GM18858 (cell line): ENCODE measurements around the gene KIF22.

ENCODE experiments used
- ATAC-seq: cut with Tn5 transposase; IDR thresholded peaks from one replicate; pipeline ENCODE4 v1.9.1; 2021; ENCODE audit not compliant: unreplicated experiment

The KIF22 gene

DNA sequence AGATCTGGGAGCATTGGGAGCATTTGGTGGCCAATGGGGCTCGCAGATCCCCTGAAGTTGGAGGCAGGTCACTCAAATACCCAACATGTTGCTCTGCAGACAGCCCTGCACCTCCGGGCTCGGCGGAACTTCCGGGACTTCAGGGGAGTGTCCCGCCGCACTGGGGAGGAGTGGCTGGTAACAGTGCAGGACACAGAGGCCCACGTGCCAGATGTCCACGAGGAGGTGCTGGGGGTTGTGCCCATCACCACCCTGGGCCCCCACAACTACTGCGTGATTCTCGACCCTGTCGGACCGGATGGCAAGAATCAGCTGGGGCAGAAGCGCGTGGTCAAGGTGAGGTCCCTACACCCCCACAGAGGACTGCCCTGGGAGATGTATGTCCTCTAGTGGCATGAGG lies 46.1 kb downstream of the KIF22 start:
- ATAC-seq: no peak

GRCh38 chr16:29837841-29838240 lies 47.3 kb downstream of the KIF22 start:
- no peak for ATAC-seq

- ATAC-seq: no peak
Observed at GRCh38 chr16:29839822-29840221, 49.3 kb downstream of the KIF22 start.

GRCh38 chr16:29840240-29840639 lies 49.7 kb downstream of the KIF22 start:
- no peak for ATAC-seq

DNA sequence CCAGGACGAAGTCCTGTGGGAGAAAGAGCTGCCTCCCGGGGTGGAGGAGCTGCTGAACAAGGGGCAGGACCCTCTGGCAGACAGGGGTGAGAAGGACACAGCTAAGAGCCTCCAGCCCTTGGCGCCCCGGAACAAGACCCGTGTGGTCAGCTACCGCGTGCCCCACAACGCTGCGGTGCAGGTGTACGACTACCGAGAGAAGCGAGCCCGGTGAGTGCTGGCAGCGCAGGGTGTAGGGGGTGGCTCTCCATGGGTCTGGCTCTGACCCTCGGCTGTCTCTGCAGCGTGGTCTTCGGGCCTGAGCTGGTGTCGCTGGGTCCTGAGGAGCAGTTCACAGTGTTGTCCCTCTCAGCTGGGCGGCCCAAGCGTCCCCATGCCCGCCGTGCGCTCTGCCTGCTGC lies 51.1 kb downstream of the KIF22 start:
- no peak for ATAC-seq

DNA sequence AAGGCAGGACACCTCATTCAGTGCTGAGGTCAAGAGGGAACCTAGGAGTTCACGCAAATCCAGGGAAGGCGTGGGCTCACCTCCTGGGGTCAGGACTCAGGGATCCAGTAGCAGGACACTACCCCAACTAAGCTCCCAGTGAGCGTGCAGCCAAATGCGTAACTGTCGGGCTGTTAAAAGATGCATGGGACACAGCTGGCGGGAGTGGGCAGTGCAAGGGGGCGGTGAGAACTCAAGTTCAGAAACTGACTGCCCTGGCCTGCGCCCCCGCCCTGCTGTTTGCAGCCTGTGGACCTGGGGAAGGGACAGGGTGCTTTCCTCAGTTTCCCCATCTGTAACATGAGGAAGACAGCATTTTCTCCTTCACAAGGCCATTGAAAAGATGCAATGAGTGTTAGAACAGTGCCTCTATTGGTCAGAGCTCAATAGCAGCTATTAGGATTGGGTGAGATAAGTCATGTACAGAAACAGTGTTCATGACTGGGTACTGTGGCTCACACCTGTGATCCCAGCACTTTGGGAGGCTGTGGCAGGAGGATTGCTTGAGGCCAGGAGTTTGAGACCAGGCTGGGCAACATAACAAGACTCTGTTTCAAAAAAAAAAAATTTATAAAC lies 52.3 kb downstream of the KIF22 start:
- ATAC-seq: no peak

- no peak for ATAC-seq
Observed at GRCh38 chr16:29843931-29844330, 53.4 kb downstream of the KIF22 start.

DNA sequence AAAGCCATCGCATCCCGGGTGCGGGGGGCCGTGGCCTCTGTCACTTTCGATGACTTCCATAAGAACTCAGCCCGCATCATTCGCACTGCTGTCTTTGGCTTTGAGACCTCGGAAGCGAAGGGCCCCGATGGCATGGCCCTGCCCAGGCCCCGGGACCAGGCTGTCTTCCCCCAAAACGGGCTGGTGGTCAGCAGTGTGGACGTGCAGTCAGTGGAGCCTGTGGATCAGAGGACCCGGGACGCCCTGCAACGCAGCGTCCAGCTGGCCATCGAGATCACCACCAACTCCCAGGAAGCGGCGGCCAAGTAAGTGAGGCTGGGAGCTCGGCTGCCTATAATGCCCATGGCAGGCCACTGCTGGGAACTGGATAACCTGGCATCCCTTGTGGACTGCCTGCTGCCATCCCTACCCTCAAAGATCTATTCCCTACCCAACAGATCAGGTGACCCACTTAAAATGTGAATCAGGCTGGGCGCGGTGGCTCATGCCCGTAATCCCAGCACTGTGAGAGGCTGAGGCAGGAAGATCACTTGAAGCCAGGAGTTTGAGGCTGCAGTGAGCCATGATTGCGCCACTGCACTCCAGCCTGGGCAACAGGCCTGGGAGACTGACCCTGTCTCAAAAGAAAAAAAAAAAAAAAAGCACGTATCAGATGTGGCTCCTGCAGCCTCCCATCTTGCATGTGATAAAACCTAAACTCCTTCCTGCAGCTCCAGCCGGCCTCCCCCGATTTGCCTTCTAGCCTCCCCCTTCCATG lies 54.2 kb downstream of the KIF22 start:
- no peak for ATAC-seq

DNA sequence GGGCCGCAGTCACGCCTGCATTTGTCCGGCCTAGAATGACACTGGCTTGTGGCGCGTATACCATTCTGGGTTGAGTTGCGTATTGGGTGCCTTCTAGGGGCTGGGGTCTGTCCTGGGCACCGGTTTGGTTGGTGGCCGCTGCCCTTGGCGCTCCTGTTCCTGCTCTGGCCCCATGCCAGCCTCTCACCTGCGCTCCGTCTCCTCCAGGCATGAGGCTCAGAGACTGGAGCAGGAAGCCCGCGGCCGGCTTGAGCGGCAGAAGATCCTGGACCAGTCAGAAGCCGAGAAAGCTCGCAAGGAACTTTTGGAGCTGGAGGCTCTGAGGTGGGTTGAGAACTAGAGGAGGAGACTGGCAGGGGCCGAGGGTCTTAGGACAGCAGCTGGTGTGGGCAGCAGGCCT lies 55.1 kb downstream of the KIF22 start:
- ATAC-seq: no peak

DNA sequence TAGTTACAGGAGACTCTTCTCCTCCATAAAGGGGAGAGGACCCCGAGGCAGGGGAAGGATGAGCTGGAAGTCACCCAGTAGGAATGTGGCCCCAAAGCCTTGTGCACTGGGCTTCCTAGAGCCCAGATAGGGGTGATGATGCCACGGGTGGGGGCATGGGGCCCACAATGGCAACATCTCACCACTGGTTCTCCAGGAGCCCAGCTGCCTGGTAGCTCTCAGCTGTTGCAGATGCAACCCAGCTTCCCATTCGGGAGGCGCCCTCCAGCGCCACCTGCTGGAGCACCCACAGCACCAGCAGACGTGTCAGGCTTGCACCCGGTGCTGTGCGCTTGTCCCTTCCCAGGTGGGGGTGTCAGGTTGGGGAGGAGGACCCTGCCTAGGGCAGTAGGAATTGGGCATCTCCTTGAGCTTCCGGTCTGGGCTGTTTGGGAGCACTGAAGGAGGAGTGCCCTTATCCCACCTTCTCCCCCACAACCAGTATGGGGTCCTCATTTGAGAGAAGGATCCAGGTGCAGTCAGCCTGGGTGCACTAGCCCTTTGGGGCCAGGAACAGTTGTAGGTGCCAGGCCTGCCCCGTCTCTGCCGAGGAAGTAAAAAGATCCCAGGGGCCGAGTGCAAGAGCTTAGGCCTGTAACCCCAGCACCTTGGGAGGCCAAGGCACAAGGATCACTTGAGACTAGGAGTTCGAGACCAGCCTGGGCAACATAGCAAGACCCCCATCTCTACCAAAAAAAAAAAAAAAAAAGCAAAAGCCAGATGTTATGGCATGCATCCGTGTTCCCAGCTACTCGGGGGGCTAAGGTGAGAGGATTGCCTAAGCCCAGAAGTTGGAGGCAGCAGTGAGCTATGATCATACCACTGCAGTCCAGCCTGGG lies 58.1 kb downstream of the KIF22 start:
- ATAC-seq: no peak

- no peak for ATAC-seq
Observed at GRCh38 chr16:29849505-29849904, 59.0 kb downstream of the KIF22 start.

- no peak for ATAC-seq
Observed at GRCh38 chr16:29850998-29851397, 60.4 kb downstream of the KIF22 start.

DNA sequence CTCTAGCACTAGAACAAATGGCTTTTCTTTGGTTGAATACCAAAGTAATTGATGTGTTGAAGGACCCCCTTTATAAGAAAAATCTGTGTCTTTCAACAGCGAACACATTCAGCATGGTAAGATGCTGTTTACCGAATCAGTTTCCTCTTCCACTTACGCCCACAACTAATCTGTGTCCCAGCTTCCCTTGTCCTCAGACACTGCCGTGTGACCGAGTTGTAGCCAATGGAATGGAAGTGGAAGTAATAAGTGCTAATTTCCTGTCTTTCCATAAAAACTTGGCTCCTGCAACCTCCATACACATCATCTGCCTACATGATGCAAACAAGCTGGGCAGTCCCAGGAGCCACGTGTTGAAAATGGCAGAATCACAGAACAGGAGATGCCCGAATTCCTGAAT lies 62.1 kb downstream of the KIF22 start:
- no peak for ATAC-seq

- ATAC-seq: no peak
Observed at GRCh38 chr16:29854520-29855100, 64.1 kb downstream of the KIF22 start.
